GM23338 (cell line): ENCODE results near the gene CEP131. TPM values are rescaled to one million over a fixed set of nuclear protein-coding genes. Genes with fewer than 3 reads are reported as not detected.
"Not testable (repeated sequence)": the region's sequence is repeated elsewhere in the genome, so short reads cannot be mapped to it uniquely, and the experiment has no call there.

ENCODE experiments used
- ATAC-seq: fragments of 200-7000 bp; cut with Tn5 transposase; 3 replicates; pipeline ENCODE4 v1.9.1; 2020
- DNase-seq: peaks from one replicate; pipeline ENCODE4 v3.0.0-alpha.2; 2015; ENCODE audit warnings: low spot score
- H2AFZ ChIP-seq: fragments of 200-600 bp; sonication (generic); 2 replicates; pipeline ENCODE4 v1.8.0; 2016; ENCODE audit warnings: antibody characterized with exemption, mild to moderate bottlenecking, moderate library complexity
- H3F3A ChIP-seq: fragments of 200-600 bp; sonication (generic); replicated peaks from 2 replicates; pipeline ENCODE4 v1.8.0; 2017; ENCODE audit warnings: antibody characterized with exemption, mixed run types, low read depth
- H3K27ac ChIP-seq: fragments of 200-600 bp; sonication (generic); 2 replicates; pipeline ENCODE4 v1.6.1; 2016; ENCODE audit warnings: low read depth
- H3K27me3 ChIP-seq: fragments of 200-600 bp; sonication (generic); 2 replicates; pipeline ENCODE4 v1.8.0; 2016; ENCODE audit warnings: mild to moderate bottlenecking, mixed run types, moderate library complexity; ENCODE audit not compliant: insufficient read depth
- H3K36me3 ChIP-seq: fragments of 200-600 bp; sonication (generic); 2 replicates; pipeline ENCODE4 v1.8.0; 2016; ENCODE audit warnings: mild to moderate bottlenecking; ENCODE audit not compliant: insufficient read depth
- H3K4me1 ChIP-seq: fragments of 200-600 bp; sonication (generic); 2 replicates; pipeline ENCODE4 v1.8.0; 2016; ENCODE audit warnings: mild to moderate bottlenecking, moderate library complexity; ENCODE audit not compliant: insufficient read depth
- H3K4me2 ChIP-seq: fragments of 200-600 bp; sonication (generic); 2 replicates; pipeline ENCODE4 v1.7.1; 2017; ENCODE audit warnings: mixed run types
- H3K4me3 ChIP-seq: fragments of 200-600 bp; sonication (generic); 2 replicates; pipeline ENCODE4 v1.6.1; 2016; ENCODE audit warnings: mixed run types
- H3K79me2 ChIP-seq: fragments of 200-600 bp; sonication (generic); replicated peaks from 2 replicates; pipeline ENCODE4 v1.8.0; 2017; ENCODE audit warnings: mild to moderate bottlenecking; ENCODE audit not compliant: insufficient read depth
- H3K9me2 ChIP-seq: fragments of 200-600 bp; sonication (generic); 2 replicates; pipeline ENCODE4 v1.8.0; 2017; ENCODE audit not compliant: insufficient read depth
- H4K20me1 ChIP-seq: fragments of 200-600 bp; sonication (generic); replicated peaks from 2 replicates; pipeline ENCODE4 v1.8.0; 2017; ENCODE audit warnings: mild to moderate bottlenecking; ENCODE audit not compliant: insufficient read depth
- H3K27ac Mint-ChIP-seq: 2 replicates; pipeline ENCODE4 v1.8.0; 2020; ENCODE audit warnings: inconsistent platforms, mild to moderate bottlenecking, moderate library complexity, mixed read lengths
- H3K27me3 Mint-ChIP-seq: 3 replicates; pipeline ENCODE4 v1.8.0; 2022; ENCODE audit warnings: low read depth, mild to moderate bottlenecking, moderate library complexity, mixed read lengths, inconsistent platforms; ENCODE audit not compliant: insufficient read depth, poor library complexity
- H3K36me3 Mint-ChIP-seq: 3 replicates; pipeline ENCODE4 v1.8.0; 2021; ENCODE audit warnings: low read depth, mild to moderate bottlenecking, inconsistent platforms, moderate library complexity, mixed read lengths
- H3K4me1 Mint-ChIP-seq: 3 replicates; pipeline ENCODE4 v1.8.0; 2020; ENCODE audit warnings: mild to moderate bottlenecking, inconsistent platforms, mixed read lengths
- H3K4me3 Mint-ChIP-seq: 3 replicates; pipeline ENCODE4 v1.8.0; 2021; ENCODE audit warnings: moderate library complexity, mild to moderate bottlenecking, inconsistent platforms, mixed read lengths
- H3K9me3 Mint-ChIP-seq: 3 replicates; pipeline ENCODE4 v1.8.0; 2020; ENCODE audit warnings: moderate library complexity, mild to moderate bottlenecking, inconsistent platforms, mixed read lengths
- CREB1 ChIP-seq: fragments of 250-450 bp; sonication (Bioruptor Pico); IDR thresholded peaks from 2 replicates; pipeline ENCODE4 v1.5.0; 2020; ENCODE audit warnings: low read depth, mild to moderate bottlenecking, moderate library complexity
- EZH2phosphoT487 ChIP-seq: fragments of 200-600 bp; sonication (generic); IDR thresholded peaks from one replicate; pipeline ENCODE4 v1.8.1; 2018; ENCODE audit warnings: antibody characterized with exemption; ENCODE audit not compliant: unreplicated experiment
- JUNB ChIP-seq: IDR thresholded peaks from one replicate; pipeline ENCODE4 v1.6.1; 2016; ENCODE audit warnings: antibody characterized with exemption; ENCODE audit not compliant: unreplicated experiment
- NANOG ChIP-seq: IDR thresholded peaks from 2 replicates; pipeline ENCODE4 v1.6.1; 2016; ENCODE audit warnings: antibody characterized with exemption, borderline replicate concordance
- polyA plus RNA-seq: library from polyadenylated mRNA; unstranded; fragments of >200 nt; fragmentation: Nextera tagmentation; extraction: Ambion mirVana; gene quantifications from 2 replicates; pipeline ENCODE4 v1.2.1, GENCODE V29; 2016
- total RNA-seq: library from RNA; depleted of rRNA; stranded (reverse); fragments of >200 nt; shearing (Covaris generic); gene quantifications from 2 replicates; pipeline ENCODE4 v1.2.3, GENCODE V29; 2014
- TF ChIP-seq, protein P1 (sequence below): IDR thresholded peaks from one replicate; pipeline ENCODE4 v1.6.1; 2018; ENCODE audit warnings: antibody characterized with exemption; ENCODE audit not compliant: unreplicated experiment

CEP131 gene
- total and polyA plus RNA-seq, 2 experiments from 2014 or later, result 26.8 to 35.5 TPM

DNA sequence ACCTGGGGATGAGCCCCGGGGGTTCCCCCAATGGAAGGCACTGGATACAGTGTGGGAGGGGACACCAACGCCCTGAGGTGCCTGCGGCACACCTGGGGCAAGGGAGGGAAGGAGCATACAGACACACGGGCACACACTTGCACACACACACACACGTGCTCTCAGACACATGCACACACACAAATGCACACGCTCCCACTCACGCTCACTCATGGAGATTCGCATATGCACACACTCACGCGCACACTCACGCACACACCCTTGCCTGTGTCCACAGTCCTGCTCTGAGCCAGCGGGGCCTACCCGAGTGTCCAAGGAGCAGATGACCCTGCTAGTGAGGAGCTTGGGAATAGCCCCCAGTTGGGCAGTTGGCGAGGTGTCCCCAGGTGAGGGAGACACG is 74.2 kb downstream of the CEP131 start (continued):
- TF ChIP-seq, protein P1, sequence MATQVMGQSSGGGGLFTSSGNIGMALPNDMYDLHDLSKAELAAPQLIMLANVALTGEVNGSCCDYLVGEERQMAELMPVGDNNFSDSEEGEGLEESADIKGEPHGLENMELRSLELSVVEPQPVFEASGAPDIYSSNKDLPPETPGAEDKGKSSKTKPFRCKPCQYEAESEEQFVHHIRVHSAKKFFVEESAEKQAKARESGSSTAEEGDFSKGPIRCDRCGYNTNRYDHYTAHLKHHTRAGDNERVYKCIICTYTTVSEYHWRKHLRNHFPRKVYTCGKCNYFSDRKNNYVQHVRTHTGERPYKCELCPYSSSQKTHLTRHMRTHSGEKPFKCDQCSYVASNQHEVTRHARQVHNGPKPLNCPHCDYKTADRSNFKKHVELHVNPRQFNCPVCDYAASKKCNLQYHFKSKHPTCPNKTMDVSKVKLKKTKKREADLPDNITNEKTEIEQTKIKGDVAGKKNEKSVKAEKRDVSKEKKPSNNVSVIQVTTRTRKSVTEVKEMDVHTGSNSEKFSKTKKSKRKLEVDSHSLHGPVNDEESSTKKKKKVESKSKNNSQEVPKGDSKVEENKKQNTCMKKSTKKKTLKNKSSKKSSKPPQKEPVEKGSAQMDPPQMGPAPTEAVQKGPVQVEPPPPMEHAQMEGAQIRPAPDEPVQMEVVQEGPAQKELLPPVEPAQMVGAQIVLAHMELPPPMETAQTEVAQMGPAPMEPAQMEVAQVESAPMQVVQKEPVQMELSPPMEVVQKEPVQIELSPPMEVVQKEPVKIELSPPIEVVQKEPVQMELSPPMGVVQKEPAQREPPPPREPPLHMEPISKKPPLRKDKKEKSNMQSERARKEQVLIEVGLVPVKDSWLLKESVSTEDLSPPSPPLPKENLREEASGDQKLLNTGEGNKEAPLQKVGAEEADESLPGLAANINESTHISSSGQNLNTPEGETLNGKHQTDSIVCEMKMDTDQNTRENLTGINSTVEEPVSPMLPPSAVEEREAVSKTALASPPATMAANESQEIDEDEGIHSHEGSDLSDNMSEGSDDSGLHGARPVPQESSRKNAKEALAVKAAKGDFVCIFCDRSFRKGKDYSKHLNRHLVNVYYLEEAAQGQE, result no peak

DNA sequence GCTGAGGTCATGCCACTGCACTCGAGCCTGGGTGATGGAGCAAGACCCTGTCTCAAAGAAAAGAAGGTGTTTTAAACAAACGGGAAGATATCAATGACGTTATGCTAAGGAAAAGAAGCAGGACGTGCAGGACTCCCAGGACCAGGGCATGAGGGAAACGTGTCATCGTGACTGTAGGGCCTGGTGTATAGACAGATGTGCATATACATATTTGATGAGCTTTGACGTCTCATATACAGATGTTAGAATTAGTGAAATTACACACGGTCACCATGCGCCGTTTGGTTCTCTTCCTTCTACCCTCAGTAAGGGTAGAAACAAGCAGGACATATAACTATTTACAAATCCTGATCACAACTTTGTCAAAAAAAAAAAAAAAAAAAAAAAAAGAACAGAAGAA is 75.1 kb downstream of the CEP131 start:
- no peaks in the 10 kb centered on the region for H4K20me1 ChIP-seq
- H3F3A ChIP-seq, result no peaks in the 10 kb centered on the region
- peaks cover 8% of the 10 kb centered on the region for H3K27me3 Mint-ChIP-seq
- H3K4me2 ChIP-seq, result no peak overlapping the region
- no peaks in the 10 kb centered on the region for H3K27me3 ChIP-seq
- no peak overlapping the region for H3K4me3 Mint-ChIP-seq
- no peaks in the 10 kb centered on the region for H3K79me2 ChIP-seq
- no peak overlapping the region for H3K27ac Mint-ChIP-seq
- H3K4me1 Mint-ChIP-seq, result no peaks in the 10 kb centered on the region
- no peak overlapping the region for H3K4me3 ChIP-seq
- no peak overlapping the region for H2AFZ ChIP-seq
- DNase-seq (no peak), ATAC-seq (no peak)
- no peaks in the 10 kb centered on the region for H3K36me3 ChIP-seq
- peaks cover 3% of the 10 kb centered on the region; the same call in 1 of the 3 replicates for H3K9me3 Mint-ChIP-seq
- no peaks in the 10 kb centered on the region for H3K9me2 ChIP-seq
- no peak for TF ChIP-seq CREB1 (CRISPR knock-in tag)
- no peak for TF ChIP-seq JUNB
- no peak overlapping the region for H3K27ac ChIP-seq
- H3K36me3 Mint-ChIP-seq, result no peaks in the 10 kb centered on the region
- H3K4me1 ChIP-seq, result no peaks in the 10 kb centered on the region

DNA sequence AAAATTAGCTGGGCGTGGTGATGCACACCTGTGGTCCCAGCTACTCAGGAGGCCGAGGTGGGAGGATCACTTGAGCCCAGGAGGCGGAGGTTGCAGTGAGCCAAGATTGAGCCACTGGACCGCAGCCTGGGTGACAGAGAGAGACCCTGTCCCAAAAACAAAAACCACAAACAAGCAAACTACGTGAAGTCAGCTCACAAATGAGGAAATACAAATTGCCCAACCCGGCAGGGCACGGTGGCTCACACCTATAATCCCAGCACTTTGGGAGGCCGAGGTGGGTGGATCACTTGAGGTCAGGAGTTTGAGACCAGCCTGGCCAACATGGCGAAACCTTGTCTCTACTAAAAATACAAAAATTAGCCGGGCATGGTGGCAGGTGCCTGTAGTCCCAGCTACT is 76.6 kb downstream of the CEP131 start:
- not testable (repeated sequence) for H3K27ac Mint-ChIP-seq, H3K4me2 ChIP-seq, H3F3A ChIP-seq, H3K36me3 Mint-ChIP-seq, H3K4me1 Mint-ChIP-seq, H3K4me1 ChIP-seq, H3K4me3 ChIP-seq, ATAC-seq, H2AFZ ChIP-seq, H3K9me2 ChIP-seq, H4K20me1 ChIP-seq, DNase-seq, H3K36me3 ChIP-seq, H3K79me2 ChIP-seq, H3K27ac ChIP-seq, H3K9me3 Mint-ChIP-seq, H3K27me3 ChIP-seq, H3K4me3 Mint-ChIP-seq
- peaks cover 14% of the 10 kb centered on the region for H3K27me3 Mint-ChIP-seq

DNA sequence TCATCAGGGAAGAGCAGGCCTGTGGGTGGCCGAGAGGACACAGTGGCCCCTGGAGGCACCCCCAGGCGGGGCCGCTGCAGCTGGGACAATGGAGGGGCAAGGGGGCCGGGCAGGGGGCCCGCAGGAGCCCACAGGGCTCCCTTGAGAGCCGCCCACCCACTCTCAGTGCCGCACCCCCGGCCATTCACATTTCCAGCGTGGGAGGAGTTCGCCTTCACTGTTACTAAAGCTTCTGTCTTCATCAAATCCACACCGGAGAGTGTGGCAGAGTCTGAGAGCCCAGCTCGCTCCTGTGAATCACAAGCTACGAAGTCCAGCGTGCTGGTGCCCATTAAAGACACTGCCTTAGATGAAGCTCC is 78.4 kb downstream of the CEP131 start:
- no peak overlapping the region for H3K27ac ChIP-seq
- H3K4me3 ChIP-seq, result no peak overlapping the region
- no peak overlapping the region for H3K27ac Mint-ChIP-seq
- H2AFZ ChIP-seq, result no peak overlapping the region
- H3K27me3 ChIP-seq, result no peaks in the 10 kb centered on the region
- no peak overlapping the region for H3K4me2 ChIP-seq
- no peaks in the 10 kb centered on the region for H3K36me3 Mint-ChIP-seq
- no peaks in the 10 kb centered on the region for H3K79me2 ChIP-seq
- DNase-seq (no peak), ATAC-seq (no peak)
- TF ChIP-seq EZH2phosphoT487, result no peak
- no peak for TF ChIP-seq NANOG
- no peaks in the 10 kb centered on the region for H3F3A ChIP-seq
- H3K9me2 ChIP-seq, result no peaks in the 10 kb centered on the region
- H3K4me1 Mint-ChIP-seq, result no peaks in the 10 kb centered on the region
- H3K9me3 Mint-ChIP-seq, result peaks cover 3% of the 10 kb centered on the region
- H4K20me1 ChIP-seq, result no peaks in the 10 kb centered on the region
- peaks cover 17% of the 10 kb centered on the region for H3K27me3 Mint-ChIP-seq
- H3K4me3 Mint-ChIP-seq, result no peak overlapping the region
- H3K36me3 ChIP-seq, result no peaks in the 10 kb centered on the region
- no peaks in the 10 kb centered on the region for H3K4me1 ChIP-seq
